ENCODE data around the gene DOCK3. TPM values are rescaled to one million over a fixed set of nuclear protein-coding genes. Genes with fewer than 3 reads are reported as not detected.
"Not testable (repeated sequence)": the region's sequence is repeated elsewhere in the genome, so short reads cannot be mapped to it uniquely, and the experiment has no call there.

The DOCK3 gene
- total RNA-seq, 1 donor from 2014 or later, result 0.51 TPM

DNA sequence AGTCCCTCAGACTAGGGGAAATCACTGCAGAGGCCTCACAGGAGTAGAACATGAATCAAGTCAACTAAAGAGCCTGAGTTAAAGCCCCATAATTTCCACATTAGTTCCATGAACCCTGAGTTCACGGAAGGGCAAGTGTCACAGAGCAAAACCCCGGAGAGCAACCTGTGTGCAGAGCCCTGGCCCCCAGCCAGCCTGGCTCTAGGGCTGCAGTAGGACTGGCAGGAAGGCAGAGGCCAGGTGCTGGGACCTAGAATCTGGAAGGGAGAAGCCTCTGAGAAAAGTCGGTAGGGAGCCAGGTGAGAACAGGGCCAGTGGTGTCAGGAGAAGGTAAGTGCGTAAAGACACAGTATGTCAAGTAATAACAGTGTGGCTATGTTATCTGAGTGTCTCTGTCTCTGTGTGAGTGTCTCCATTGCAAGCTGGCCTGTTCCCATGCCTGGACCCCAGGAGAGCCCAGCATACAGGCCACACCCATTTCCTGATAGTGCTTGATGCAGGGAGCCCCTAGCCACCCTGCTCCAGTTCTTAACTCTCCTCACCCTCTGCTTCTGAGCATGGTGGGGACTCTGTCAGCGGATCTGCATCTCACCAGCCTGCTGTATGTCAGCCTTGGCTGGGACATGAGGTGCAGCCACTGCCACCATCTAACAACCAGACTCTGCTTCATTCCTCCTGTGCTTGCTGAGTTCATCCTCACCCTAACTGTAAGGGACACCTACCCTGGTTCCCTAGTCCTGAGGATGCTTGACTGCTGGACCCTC is 699.1 kb downstream of the DOCK3 start:
- no peak for DNase-seq

DNA sequence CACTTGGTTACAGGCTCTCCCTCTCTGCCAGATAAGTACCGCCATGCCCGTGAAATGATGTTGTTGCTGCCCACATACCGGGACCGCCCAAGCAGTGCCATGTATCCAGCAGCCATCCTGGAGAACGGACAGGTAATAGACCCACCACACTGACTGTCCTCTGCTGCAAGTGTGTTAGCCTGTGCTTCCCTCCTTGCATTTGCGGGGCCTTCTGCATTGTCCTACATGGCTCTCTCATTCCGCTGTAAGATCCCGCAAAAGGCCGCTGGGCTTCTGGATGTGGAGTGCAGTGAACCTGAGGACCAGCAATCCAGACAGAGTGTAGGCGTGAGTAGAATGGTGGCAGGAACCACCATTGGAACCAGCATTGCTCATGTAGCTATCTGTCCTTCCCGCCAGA is 699.7 kb downstream of the DOCK3 start:
- DNase-seq, result no peak

DNA sequence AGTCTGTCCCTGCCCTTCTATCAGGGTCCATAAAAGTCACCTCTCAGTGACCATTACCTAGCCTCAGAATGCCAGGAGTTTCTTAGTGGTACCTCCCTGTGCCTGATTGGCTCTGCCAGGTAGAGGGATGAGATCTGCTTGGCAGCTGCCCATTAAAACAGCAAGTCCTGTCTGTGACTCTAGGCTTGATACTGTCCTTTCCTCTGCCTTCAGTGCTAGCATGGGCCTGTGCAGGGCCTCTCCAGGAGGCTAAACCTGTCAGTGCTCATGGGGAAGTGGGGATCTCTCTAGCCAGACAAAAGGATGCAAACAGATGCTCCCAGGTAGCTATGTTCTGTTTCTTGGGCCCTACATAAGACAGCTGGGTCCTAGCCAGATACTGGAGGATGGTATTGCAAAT is 700.4 kb downstream of the DOCK3 start:
- no peak for DNase-seq

- no peak for DNase-seq
Observed at GRCh38 chr3:51375571-51375970, 700.8 kb downstream of the DOCK3 start.

GRCh38 chr3:51378065-51378464 is 703.3 kb downstream of the DOCK3 start:
- DNase-seq, result no peak

- no peak for DNase-seq
Observed at GRCh38 chr3:51378726-51379125, 704.0 kb downstream of the DOCK3 start.

DNA sequence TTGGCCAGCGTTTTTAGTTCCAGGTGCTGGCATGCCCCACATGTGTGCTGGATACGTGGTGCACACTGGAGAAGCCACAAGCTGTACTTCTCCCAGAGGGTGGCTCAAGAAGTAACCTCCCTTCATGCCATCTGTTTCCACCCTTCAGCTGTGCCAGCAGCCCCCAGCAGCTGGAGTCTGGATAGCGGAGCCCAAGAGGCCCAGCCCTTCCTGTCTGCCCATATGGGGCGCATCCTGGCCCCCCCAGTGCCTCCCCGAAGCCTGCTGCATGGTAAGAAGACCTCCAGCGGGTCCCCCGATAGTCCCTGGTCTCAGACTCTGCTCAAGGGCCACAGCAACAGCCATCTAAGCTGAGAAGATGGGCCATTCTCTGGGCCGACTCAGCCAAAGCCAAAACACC is 704.6 kb downstream of the DOCK3 start:
- peak; percentile 80 for DNase-seq

DNA sequence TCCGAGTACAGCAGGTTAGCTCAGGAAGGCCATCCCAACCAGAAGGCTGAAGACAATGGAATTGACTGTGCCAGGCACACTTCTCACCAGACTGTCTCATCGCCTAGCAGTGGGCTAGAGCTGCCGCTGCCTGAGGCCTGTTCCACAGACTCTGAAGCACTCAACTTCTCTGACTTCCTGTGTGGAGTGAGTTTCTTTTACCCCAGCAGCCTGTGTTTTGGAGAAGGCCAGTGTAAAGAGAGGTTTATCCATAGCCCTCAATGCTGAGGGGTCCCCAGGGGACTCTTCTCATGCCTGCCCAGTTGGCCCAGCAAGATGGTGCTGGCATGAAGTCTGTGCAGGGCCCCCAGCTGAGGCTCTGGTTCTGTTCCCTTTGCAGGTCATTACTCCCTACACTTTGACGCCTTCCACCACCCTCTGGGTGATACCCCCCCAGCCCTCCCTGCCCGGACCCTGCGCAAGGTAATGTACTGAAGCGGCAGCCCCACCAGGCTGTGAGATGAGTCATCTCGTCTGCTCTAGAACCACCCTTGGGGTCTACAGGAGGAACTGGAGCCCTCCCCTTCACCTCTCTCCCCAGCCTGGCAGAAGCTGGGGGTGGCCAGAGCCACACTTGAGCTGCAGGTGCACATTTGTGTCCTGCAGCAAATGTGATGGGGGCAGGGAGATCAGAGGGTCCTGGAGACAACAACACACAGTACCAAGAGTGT is 705.2 kb downstream of the DOCK3 start:
- DNase-seq, result no peak

GRCh38 chr3:51380601-51381332 is 706.0 kb downstream of the DOCK3 start:
- DNase-seq, result no peak

- DNase-seq, result no peak
Observed at GRCh38 chr3:51381333-51381705, 706.6 kb downstream of the DOCK3 start.

GRCh38 chr3:51382076-51382745 is 707.5 kb downstream of the DOCK3 start:
- no peak for DNase-seq

GRCh38 chr3:51382947-51383578 is 708.3 kb downstream of the DOCK3 start:
- DNase-seq, result no peak

DNA sequence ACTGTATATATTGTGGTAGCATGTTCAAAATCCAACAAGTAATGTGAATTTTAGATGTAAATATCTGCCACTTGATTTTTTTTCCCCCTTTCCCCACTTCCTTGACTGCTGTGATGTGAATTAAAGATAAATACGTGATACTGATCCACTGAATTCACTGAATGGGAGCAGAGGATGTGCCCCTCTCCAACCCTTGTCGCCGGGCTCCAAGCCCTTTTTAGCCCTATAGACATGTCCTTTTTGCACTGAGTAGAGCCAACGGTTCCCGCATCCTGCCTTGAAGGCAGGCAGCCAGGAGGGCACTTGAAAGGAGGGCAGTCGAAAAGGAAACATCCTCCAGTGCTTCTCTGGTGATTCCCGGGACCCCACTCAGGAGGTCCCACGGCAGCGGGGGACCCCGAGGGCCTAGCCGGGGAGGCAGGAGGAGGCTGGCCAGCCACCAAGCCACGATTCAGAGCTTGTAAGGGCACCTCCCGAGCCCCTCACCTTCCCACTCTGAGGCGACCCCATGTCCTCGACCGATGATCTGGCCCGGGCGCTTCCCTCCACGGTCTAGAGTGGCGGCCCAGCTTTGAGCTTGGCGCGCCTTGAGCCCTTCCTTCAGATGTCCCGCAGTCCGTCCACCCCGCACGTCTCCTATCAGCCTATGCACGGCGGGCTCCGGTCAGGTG is 709.5 kb downstream of the DOCK3 start:
- no peak for DNase-seq

- peak; percentile 99 for DNase-seq
Observed at GRCh38 chr3:51384726-51385473, 710.2 kb downstream of the DOCK3 start, which contains the start of gene MANF. Gene MANF (plus strand): TSS chr3:51385291. CDS start chr3:51385343, 52 bp downstream.

- no peak for DNase-seq
Observed at GRCh38 chr3:51385621-51386091, 710.9 kb downstream of the DOCK3 start.

DNA sequence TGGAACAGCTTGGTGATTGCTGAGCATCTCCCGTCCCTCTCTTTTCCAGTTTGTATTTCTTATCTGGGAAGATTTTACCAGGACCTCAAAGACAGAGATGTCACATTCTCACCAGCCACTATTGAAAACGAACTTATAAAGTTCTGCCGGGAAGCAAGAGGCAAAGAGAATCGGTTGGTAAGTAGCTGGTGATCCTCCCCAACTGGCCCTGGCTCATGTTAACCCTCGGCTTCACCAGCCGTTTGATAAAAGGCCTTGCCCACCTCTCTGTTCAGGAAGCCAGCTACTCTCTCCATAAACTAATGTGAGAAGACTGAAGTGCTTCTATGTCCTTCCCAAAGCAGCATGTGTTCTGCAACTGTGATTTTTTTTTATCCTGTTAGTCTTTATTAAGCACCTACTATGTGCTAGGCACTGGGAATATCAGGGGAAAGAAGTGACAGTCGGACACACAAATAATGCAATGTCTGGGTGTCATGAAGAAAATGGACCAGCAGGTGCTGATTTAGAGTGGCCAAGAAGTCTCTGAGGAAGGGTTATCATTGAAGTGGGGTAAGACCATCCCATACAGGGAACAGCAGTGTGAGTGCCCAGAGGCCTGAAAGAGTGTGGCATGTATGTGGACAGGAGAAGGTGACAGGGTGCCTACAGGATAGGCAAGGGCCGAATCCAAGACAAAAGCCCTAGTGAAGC is 711.6 kb downstream of the DOCK3 start:
- DNase-seq, result no peak

DNA sequence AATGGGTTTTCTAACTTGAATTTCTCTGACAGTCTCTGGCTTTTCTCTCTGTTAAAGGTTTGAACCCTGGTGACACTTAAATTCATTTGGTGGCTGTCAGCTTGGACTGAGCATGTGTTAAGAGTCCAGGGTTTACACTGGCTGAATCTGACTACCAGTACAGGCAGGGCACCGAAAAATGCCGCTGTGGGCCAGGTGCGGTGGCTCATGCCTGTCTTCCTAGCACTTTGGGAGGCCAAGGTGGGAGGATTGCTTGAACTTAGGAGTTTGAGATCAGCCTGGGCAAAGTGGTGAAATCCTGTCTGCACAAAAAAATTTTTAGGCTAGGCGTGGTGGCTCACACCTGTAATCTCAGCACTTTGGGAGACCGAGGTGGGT is 712.1 kb downstream of the DOCK3 start:
- no peak for DNase-seq

GRCh38 chr3:51387281-51387680 is 712.6 kb downstream of the DOCK3 start:
- DNase-seq, result not testable (repeated sequence)

GRCh38 chr3:51388286-51389029 is 713.7 kb downstream of the DOCK3 start:
- DNase-seq, result peak; percentile 70

All from tongue (tissue), 2 donors.